ENCODE data around the gene SLC35E3. TPM values are rescaled to one million over a fixed set of nuclear protein-coding genes. Genes with fewer than 3 reads are reported as not detected.

Gene SLC35E3
- total RNA-seq, 1 donor from 2014 or later: 9.5 TPM

- no peak for DNase-seq (ENCODE audit: extremely low spot score, unreplicated experiment)
- Mint-ChIP-seq H3K4me1 (ENCODE audit: unreplicated experiment) (peaks cover 10% of the 10 kb centered on the region), H3K27ac (ENCODE audit: unreplicated experiment) (no peak overlapping the region), H3K27me3 (ENCODE audit: unreplicated experiment) (no peaks in the 10 kb centered on the region), H3K4me3 (ENCODE audit: unreplicated experiment) (no peak overlapping the region), H3K36me3 (ENCODE audit: unreplicated experiment) (no peaks in the 10 kb centered on the region), H3K9me3 (ENCODE audit: unreplicated experiment) (no peaks in the 10 kb centered on the region)
- TF ChIP-seq CTCF (IDR thresholded peaks at IDR 0.05): no peak
Measured at GRCh38 chr12:68789144-68789878, 43.3 kb downstream of the SLC35E3 start.

GRCh38 chr12:68790081-68790951, 44.3 kb downstream of the SLC35E3 start:
- DNase-seq (ENCODE audit: extremely low spot score, unreplicated experiment): no peak
- TF ChIP-seq CTCF (IDR thresholded peaks at IDR 0.05): no peak
- Mint-ChIP-seq H3K9me3 (ENCODE audit: unreplicated experiment) (no peaks in the 10 kb centered on the region), H3K27me3 (ENCODE audit: unreplicated experiment) (no peaks in the 10 kb centered on the region), H3K36me3 (ENCODE audit: unreplicated experiment) (no peaks in the 10 kb centered on the region), H3K27ac (ENCODE audit: unreplicated experiment) (no peak overlapping the region), H3K4me1 (ENCODE audit: unreplicated experiment) (peaks cover 10% of the 10 kb centered on the region), H3K4me3 (ENCODE audit: unreplicated experiment) (no peak overlapping the region)

- Mint-ChIP-seq H3K27me3 (ENCODE audit: unreplicated experiment) (no peaks in the 10 kb centered on the region), H3K36me3 (ENCODE audit: unreplicated experiment) (no peaks in the 10 kb centered on the region), H3K4me1 (ENCODE audit: unreplicated experiment) (peaks cover 10% of the 10 kb centered on the region), H3K27ac (ENCODE audit: unreplicated experiment) (no peak overlapping the region), H3K4me3 (ENCODE audit: unreplicated experiment) (no peak overlapping the region), H3K9me3 (ENCODE audit: unreplicated experiment) (no peaks in the 10 kb centered on the region)
- no peak for TF ChIP-seq CTCF (IDR thresholded peaks at IDR 0.05)
- DNase-seq (ENCODE audit: extremely low spot score, unreplicated experiment): no peak
Measured at GRCh38 chr12:68790952-68791234, 44.9 kb downstream of the SLC35E3 start.

GRCh38 chr12:68791897-68792481, 46.0 kb downstream of the SLC35E3 start:
- no peaks in the 10 kb centered on the region for H3K27me3 Mint-ChIP-seq (ENCODE audit: unreplicated experiment)
- peaks cover 9% of the 10 kb centered on the region for H3K4me1 Mint-ChIP-seq (ENCODE audit: unreplicated experiment)
- H3K36me3 Mint-ChIP-seq (ENCODE audit: unreplicated experiment): no peaks in the 10 kb centered on the region
- H3K4me3 Mint-ChIP-seq (ENCODE audit: unreplicated experiment): no peak overlapping the region
- no peak for TF ChIP-seq CTCF (IDR thresholded peaks at IDR 0.05)
- H3K9me3 Mint-ChIP-seq (ENCODE audit: unreplicated experiment): no peaks in the 10 kb centered on the region
- H3K27ac Mint-ChIP-seq (ENCODE audit: unreplicated experiment): no peak overlapping the region
- DNase-seq (ENCODE audit: extremely low spot score, unreplicated experiment): no peak

- H3K36me3 Mint-ChIP-seq (ENCODE audit: unreplicated experiment): no peaks in the 10 kb centered on the region
- H3K9me3 Mint-ChIP-seq (ENCODE audit: unreplicated experiment): no peaks in the 10 kb centered on the region
- no peak for DNase-seq (ENCODE audit: extremely low spot score, unreplicated experiment)
- no peak for TF ChIP-seq CTCF (IDR thresholded peaks at IDR 0.05)
- H3K4me3 Mint-ChIP-seq (ENCODE audit: unreplicated experiment): no peak overlapping the region
- peaks cover 2% of the 10 kb centered on the region for H3K4me1 Mint-ChIP-seq (ENCODE audit: unreplicated experiment)
- H3K27me3 Mint-ChIP-seq (ENCODE audit: unreplicated experiment): no peaks in the 10 kb centered on the region
- no peak overlapping the region for H3K27ac Mint-ChIP-seq (ENCODE audit: unreplicated experiment)
Measured at GRCh38 chr12:68792952-68793351, 47.0 kb downstream of the SLC35E3 start.

All from osteocyte (in vitro differentiated cells).